OCI-LY7 (cell line): Measurements from ENCODE around the gene ATP9A. TPM values are rescaled to one million over a fixed set of nuclear protein-coding genes. Genes with fewer than 3 reads are reported as not detected.

Experiments used
- BruUV-seq: library from RNA; stranded (reverse); fragments of 400-500 nt; replicated peaks from 2 replicates; lab custom pipeline; 2021; lab: Mats Ljungman, UMichigan
- CTCF ChIA-PET: fragments of 300-600 bp; sonication (Branson Sonifier 250); formaldehyde crosslinking; loops from one replicate; lab custom pipeline; 2022; ENCODE audit warnings: antibody characterized with exemption; ENCODE audit not compliant: unreplicated experiment; lab: Charles Lee
- POLR2A ChIA-PET: fragments of 300-600 bp; sonication (Branson Sonifier 250); formaldehyde crosslinking; loops from one replicate; lab custom pipeline; 2022; ENCODE audit warnings: antibody characterized with exemption; lab: Charles Lee
- DNase-seq: peaks from one replicate; pipeline ENCODE4 v3.0.0-alpha.2; 2015; ENCODE audit warnings: low spot score
- H2AFZ ChIP-seq: fragments of 200-600 bp; sonication (generic), shearing (Covaris generic); 2 replicates; pipeline ENCODE4 v1.6.1; 2014; ENCODE audit warnings: mild to moderate bottlenecking, antibody characterized with exemption, low read length, moderate library complexity
- H3K27ac ChIP-seq: fragments of 200-600 bp; sonication (generic); 2 replicates; pipeline ENCODE4 v1.5.1; 2014; ENCODE audit warnings: mixed run types, low read depth, mild to moderate bottlenecking, moderate library complexity, low read length, inconsistent platforms; ENCODE audit not compliant: poor library complexity, severe bottlenecking
- H3K36me3 ChIP-seq: fragments of 200-600 bp; sonication (generic); 2 replicates; pipeline ENCODE4 v1.6.1; 2014; ENCODE audit warnings: mild to moderate bottlenecking, antibody characterized with exemption, low read length, moderate library complexity, mixed read lengths; ENCODE audit not compliant: insufficient read depth
- H3K4me1 ChIP-seq: fragments of 200-600 bp; sonication (generic); 2 replicates; pipeline ENCODE4 v1.5.1; 2014; ENCODE audit warnings: mild to moderate bottlenecking, low read length; ENCODE audit not compliant: insufficient read depth, poor library complexity, severe bottlenecking
- H3K4me2 ChIP-seq: fragments of 200-600 bp; sonication (generic); 2 replicates; pipeline ENCODE4 v1.6.1; 2014; ENCODE audit warnings: mild to moderate bottlenecking, low read length
- H3K4me3 ChIP-seq: fragments of 200-600 bp; sonication (generic); 2 replicates; pipeline ENCODE4 v1.5.1; 2014; ENCODE audit warnings: mild to moderate bottlenecking, low read depth, low read length; ENCODE audit not compliant: poor library complexity, severe bottlenecking
- H3K79me2 ChIP-seq: fragments of 200-600 bp; sonication (generic); 2 replicates; pipeline ENCODE4 v1.6.1; 2016; ENCODE audit warnings: low read depth, mild to moderate bottlenecking, low read length, moderate library complexity, mixed read lengths; ENCODE audit not compliant: insufficient read depth
- H3K9me2 ChIP-seq: fragments of 200-600 bp; sonication (generic); 2 replicates; pipeline ENCODE4 v1.6.1; 2016; ENCODE audit warnings: mild to moderate bottlenecking, low read length, mixed read lengths; ENCODE audit not compliant: insufficient read depth
- H3K9me3 ChIP-seq: fragments of 200-600 bp; sonication (generic); 2 replicates; pipeline ENCODE4 v1.6.1; 2014; ENCODE audit warnings: mild to moderate bottlenecking, mixed run types, low read length, mixed read lengths
- H4K20me1 ChIP-seq: fragments of 200-600 bp; sonication (generic); 2 replicates; pipeline ENCODE4 v1.6.1; 2014; ENCODE audit warnings: mild to moderate bottlenecking, antibody characterized with exemption, low read length, moderate library complexity, mixed read lengths; ENCODE audit not compliant: insufficient read depth
- CTCF ChIP-seq: fragments of 200-600 bp; sonication (generic); conservative IDR thresholded peaks from 2 replicates; pipeline ENCODE4 v1.5.1; 2014; ENCODE audit warnings: mild to moderate bottlenecking, antibody characterized with exemption, low read length, moderate library complexity, mixed read lengths
- EZH2phosphoT487 ChIP-seq: fragments of 200-600 bp; sonication (generic); IDR thresholded peaks from 2 replicates; pipeline ENCODE4 v1.6.1; 2018; ENCODE audit warnings: low read depth, borderline replicate concordance, mild to moderate bottlenecking, mixed run types, antibody characterized with exemption, low read length, moderate library complexity, mixed read lengths
- intact Hi-C: fragments of 100-400 bp; cut with micrococcal nuclease; formaldehyde crosslinking; loops from one replicate; pipeline ENCODE4 v1.10.0; 2022; ENCODE audit not compliant: unreplicated experiment
- total RNA-seq, 2 experiments: library from RNA; depleted of rRNA in 1 of 2; stranded (reverse); fragments of >200 nt in 1 of 2; shearing (Covaris generic) in 1 of 2; gene quantifications; 2 replicates each; pipeline ENCODE4 v1.2.3, GENCODE V29; 2014 to 2022

Gene ATP9A
- total RNA-seq, 2 experiments from 2014 or later, result 0.67 to 0.85 TPM

- peak overlapping the region; percentile 92; the same call in 1 of the 2 replicates for H2AFZ ChIP-seq
- no peak for DNase-seq
- H3K4me1 ChIP-seq, result peaks cover 79% of the 10 kb centered on the region
- H3K79me2 ChIP-seq, result no peaks in the 10 kb centered on the region
- no peaks in the 10 kb centered on the region for H3K36me3 ChIP-seq
- peak overlapping the region; percentile 22 for H3K4me3 ChIP-seq
- no TSS peak for BruUV-seq
- peak overlapping the region; percentile 88 for H3K27ac ChIP-seq
- TF ChIP-seq CTCF (no peak), EZH2phosphoT487 (no peak)
- POLR2A ChIA-PET, result interaction anchor here (0.7 to 2.3 kb wide), 3 partner anchors 29 to 346 kb away, joined by 3 to 5 read pairs (median 4); no protein-coding TSS in a partner anchor
- intact Hi-C loops, result loop anchor here (5.0 kb wide), 1 partner anchor 283 kb away; no protein-coding TSS in a partner anchor
- peaks cover 11% of the 10 kb centered on the region; the same call in 1 of the 2 replicates for H3K9me3 ChIP-seq
- no peaks in the 10 kb centered on the region for H3K9me2 ChIP-seq
- H3K4me2 ChIP-seq, result peak overlapping the region; percentile 56
- H4K20me1 ChIP-seq, result no peaks in the 10 kb centered on the region
- CTCF ChIA-PET, result no interaction called here
Measured at GRCh38 chr20:51665543-51666118, 102.6 kb downstream of the ATP9A start.

- H3K4me2 ChIP-seq, result 0 out of 2 replicates have a peak overlapping the region, but pooled peaks have one; percentile 33
- ChIA-PET CTCF (no interaction called here), POLR2A (interaction anchor here (0.7 kb wide), 3 partner anchors 12 to 52 kb away, joined by 3 to 4 read pairs (median 3); no protein-coding TSS in a partner anchor)
Measured at GRCh38 chr20:51661609-51662178, 106.5 kb downstream of the ATP9A start.

More at GRCh38 chr20:51661609-51662178, 106.5 kb downstream of the ATP9A start:
- peaks cover 11% of the 10 kb centered on the region; the same call in 1 of the 2 replicates for H3K9me3 ChIP-seq
- no peaks in the 10 kb centered on the region for H3K79me2 ChIP-seq
- DNase-seq, result no peak
- H3K4me1 ChIP-seq, result peaks cover 93% of the 10 kb centered on the region
- H3K4me3 ChIP-seq, result no peak overlapping the region
- no peaks in the 10 kb centered on the region for H3K36me3 ChIP-seq
- no peaks in the 10 kb centered on the region for H4K20me1 ChIP-seq
- peak overlapping the region; percentile 88 for H3K27ac ChIP-seq
- intact Hi-C loops, result no loop called here
- BruUV-seq, result no TSS peak
- TF ChIP-seq CTCF, result no peak
- no peak for TF ChIP-seq EZH2phosphoT487
- peak overlapping the region; percentile 58; the same call in 1 of the 2 replicates for H2AFZ ChIP-seq
- no peaks in the 10 kb centered on the region for H3K9me2 ChIP-seq
